ENCODE data around the gene GPX2.

Gene GPX2

GRCh38 chr14:64950889-64951288 lies 8.3 kb upstream of the GPX2 start:
- no peaks in the 10 kb centered on the region for H4K20me1 ChIP-seq (ENCODE audit: insufficient read depth, low read length)
- H3K9me2 ChIP-seq (ENCODE audit: low read depth, low read length) = no peaks in the 10 kb centered on the region
- no peaks in the 10 kb centered on the region for H3K27me3 ChIP-seq (ENCODE audit: insufficient read depth, low read length)
- no peak overlapping the region for H3K4me2 ChIP-seq (ENCODE audit: low read length)
- H3K4me1 ChIP-seq (ENCODE audit: insufficient read depth, low read length, severe bottlenecking) = no peaks in the 10 kb centered on the region
- H3K27ac ChIP-seq (ENCODE audit: low read depth, low read length, poor library complexity, severe bottlenecking) = no peak overlapping the region
- H3F3A ChIP-seq (ENCODE audit: insufficient read depth, low read length) = no peaks in the 10 kb centered on the region
- TF ChIP-seq CTCF (IDR thresholded peaks at IDR 0.05; ENCODE audit: low read length) = no peak
- H2AFZ ChIP-seq (ENCODE audit: low read length) = no peak overlapping the region
- H3K79me2 ChIP-seq (ENCODE audit: insufficient read depth, low read length) = no peaks in the 10 kb centered on the region
- no peak overlapping the region for H3K4me3 ChIP-seq (ENCODE audit: low read depth, low read length, poor library complexity, severe bottlenecking)
- H3K9me3 ChIP-seq (ENCODE audit: low read length) = no peaks in the 10 kb centered on the region
- no peak overlapping the region for H3K9ac ChIP-seq (ENCODE audit: low read length)
- H3K36me3 ChIP-seq (ENCODE audit: insufficient read depth, low read length) = no peaks in the 10 kb centered on the region

- Histone ChIP-seq H3K4me2 (ENCODE audit: low read length) (no peak overlapping the region), H3F3A (ENCODE audit: insufficient read depth, low read length) (no peaks in the 10 kb centered on the region), H3K27ac (ENCODE audit: low read depth, low read length, poor library complexity, severe bottlenecking) (no peak overlapping the region), H4K20me1 (ENCODE audit: insufficient read depth, low read length) (no peaks in the 10 kb centered on the region), H3K9me2 (ENCODE audit: low read depth, low read length) (no peaks in the 10 kb centered on the region), H3K27me3 (ENCODE audit: insufficient read depth, low read length) (no peaks in the 10 kb centered on the region), H2AFZ (ENCODE audit: low read length) (no peak overlapping the region), H3K36me3 (ENCODE audit: insufficient read depth, low read length) (peaks cover 6% of the 10 kb centered on the region; the same call in 1 of the 2 replicates), H3K4me1 (ENCODE audit: insufficient read depth, low read length, severe bottlenecking) (no peaks in the 10 kb centered on the region), H3K9ac (ENCODE audit: low read length) (no peak overlapping the region), H3K79me2 (ENCODE audit: insufficient read depth, low read length) (no peaks in the 10 kb centered on the region), H3K4me3 (ENCODE audit: low read depth, low read length, poor library complexity, severe bottlenecking) (no peak overlapping the region), H3K9me3 (ENCODE audit: low read length) (no peaks in the 10 kb centered on the region)
- TF ChIP-seq CTCF (IDR thresholded peaks at IDR 0.05; ENCODE audit: low read length) (no peak), EZH2 (IDR thresholded peaks at IDR 0.05; ENCODE audit: borderline replicate concordance, low read length) (no peak)
These were observed 6.2 kb upstream of the GPX2 start for GRCh38 chr14:64948612-64949210.

- Histone ChIP-seq H3K27ac (ENCODE audit: low read depth, low read length, poor library complexity, severe bottlenecking) (no peak overlapping the region), H3K27me3 (ENCODE audit: insufficient read depth, low read length) (no peaks in the 10 kb centered on the region), H2AFZ (ENCODE audit: low read length) (no peak overlapping the region), H3F3A (ENCODE audit: insufficient read depth, low read length) (no peaks in the 10 kb centered on the region), H3K9me2 (ENCODE audit: low read depth, low read length) (no peaks in the 10 kb centered on the region), H3K4me1 (ENCODE audit: insufficient read depth, low read length, severe bottlenecking) (no peaks in the 10 kb centered on the region), H3K4me3 (ENCODE audit: low read depth, low read length, poor library complexity, severe bottlenecking) (no peak overlapping the region), H3K9me3 (ENCODE audit: low read length) (no peaks in the 10 kb centered on the region), H3K79me2 (ENCODE audit: insufficient read depth, low read length) (no peaks in the 10 kb centered on the region), H4K20me1 (ENCODE audit: insufficient read depth, low read length) (no peaks in the 10 kb centered on the region), H3K36me3 (ENCODE audit: insufficient read depth, low read length) (peaks cover 11% of the 10 kb centered on the region; the same call in 1 of the 2 replicates), H3K4me2 (ENCODE audit: low read length) (no peak overlapping the region), H3K9ac (ENCODE audit: low read length) (no peak overlapping the region)
- TF ChIP-seq CTCF (IDR thresholded peaks at IDR 0.05; ENCODE audit: low read length) (no peak), EZH2 (IDR thresholded peaks at IDR 0.05; ENCODE audit: borderline replicate concordance, low read length) (no peak)
These were observed 5.4 kb upstream of the GPX2 start for GRCh38 chr14:64947710-64948611.

All from OCI-LY1 (cell line).